ENCODE measurements around the gene UXS1. TPM values are rescaled to one million over a fixed set of nuclear protein-coding genes. Genes with fewer than 3 reads are reported as not detected.

UXS1 gene
- polyA plus RNA-seq, 1 donor: 43.0 TPM

DNA sequence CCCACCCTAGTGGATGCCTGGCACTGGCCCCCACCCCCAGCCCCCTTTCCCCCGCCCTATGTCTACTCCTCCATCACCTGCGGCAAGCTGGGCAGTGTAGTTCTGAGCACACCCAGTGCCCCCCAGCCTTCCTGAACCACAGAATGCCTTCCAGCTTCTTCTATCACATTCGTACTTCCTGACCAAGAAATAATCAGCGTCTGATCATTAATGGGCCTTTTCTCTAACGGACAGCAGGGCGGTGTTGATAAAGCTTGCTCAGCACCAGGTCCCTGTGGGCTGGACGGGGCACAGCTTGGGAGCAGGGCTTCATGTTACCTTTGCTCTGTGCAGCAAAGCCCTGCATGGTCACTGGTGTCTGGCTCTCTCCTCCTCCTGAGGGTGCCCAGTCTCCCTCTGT is 15.4 kb downstream of the UXS1 start:
- no peak for DNase-seq
- no peaks in the 10 kb centered on the region for H3K27me3 ChIP-seq (ENCODE audit: control insufficient read depth, insufficient read depth, low read length)
- peaks cover 3% of the 10 kb centered on the region for H3K9me3 ChIP-seq (ENCODE audit: control insufficient read depth, low read depth, low read length)
- no peak overlapping the region for H3K4me3 ChIP-seq (ENCODE audit: low read length)
- no peaks in the 10 kb centered on the region for H3K36me3 ChIP-seq (ENCODE audit: control insufficient read depth, insufficient read depth, low read length)
- no peak overlapping the region for H3K27ac ChIP-seq (ENCODE audit: low read length)
- WGBS (ENCODE audit: insufficient coverage, low lambda C conversion rate): no CpG with 5 or more reads among the region's 7 CpGs
- no peaks in the 10 kb centered on the region for H3K4me1 ChIP-seq (ENCODE audit: control insufficient read depth, insufficient read depth, low read length)

DNA sequence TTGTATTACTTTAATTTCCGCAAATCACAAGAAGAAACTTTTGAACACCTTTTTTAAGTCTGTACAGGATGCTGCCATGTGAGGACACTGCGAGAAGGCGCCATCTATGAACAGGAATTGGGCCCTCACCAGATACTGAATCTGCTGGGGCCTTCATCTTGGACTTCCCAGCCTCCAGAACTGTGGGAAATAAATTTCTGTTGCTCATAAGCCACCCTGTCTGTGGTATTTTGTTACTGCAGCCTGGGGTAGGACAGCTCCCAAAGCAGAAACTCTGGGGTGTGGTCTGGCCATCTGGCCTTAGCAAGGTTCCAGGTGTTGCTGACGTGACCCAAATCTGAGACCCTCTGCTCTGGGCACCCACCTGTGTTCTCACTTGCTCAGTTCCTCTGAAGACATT is 16.5 kb downstream of the UXS1 start:
- H3K4me1 ChIP-seq (ENCODE audit: control insufficient read depth, insufficient read depth, low read length): no peaks in the 10 kb centered on the region
- no peak overlapping the region for H3K27ac ChIP-seq (ENCODE audit: low read length)
- no peaks in the 10 kb centered on the region for H3K27me3 ChIP-seq (ENCODE audit: control insufficient read depth, insufficient read depth, low read length)
- H3K9me3 ChIP-seq (ENCODE audit: control insufficient read depth, low read depth, low read length): peaks cover 3% of the 10 kb centered on the region
- no peak overlapping the region for H3K4me3 ChIP-seq (ENCODE audit: low read length)
- no peaks in the 10 kb centered on the region for H3K36me3 ChIP-seq (ENCODE audit: control insufficient read depth, insufficient read depth, low read length)
- no CpG with 5 or more reads among the region's 4 CpGs for WGBS (ENCODE audit: insufficient coverage, low lambda C conversion rate)
- no peak for DNase-seq

DNA sequence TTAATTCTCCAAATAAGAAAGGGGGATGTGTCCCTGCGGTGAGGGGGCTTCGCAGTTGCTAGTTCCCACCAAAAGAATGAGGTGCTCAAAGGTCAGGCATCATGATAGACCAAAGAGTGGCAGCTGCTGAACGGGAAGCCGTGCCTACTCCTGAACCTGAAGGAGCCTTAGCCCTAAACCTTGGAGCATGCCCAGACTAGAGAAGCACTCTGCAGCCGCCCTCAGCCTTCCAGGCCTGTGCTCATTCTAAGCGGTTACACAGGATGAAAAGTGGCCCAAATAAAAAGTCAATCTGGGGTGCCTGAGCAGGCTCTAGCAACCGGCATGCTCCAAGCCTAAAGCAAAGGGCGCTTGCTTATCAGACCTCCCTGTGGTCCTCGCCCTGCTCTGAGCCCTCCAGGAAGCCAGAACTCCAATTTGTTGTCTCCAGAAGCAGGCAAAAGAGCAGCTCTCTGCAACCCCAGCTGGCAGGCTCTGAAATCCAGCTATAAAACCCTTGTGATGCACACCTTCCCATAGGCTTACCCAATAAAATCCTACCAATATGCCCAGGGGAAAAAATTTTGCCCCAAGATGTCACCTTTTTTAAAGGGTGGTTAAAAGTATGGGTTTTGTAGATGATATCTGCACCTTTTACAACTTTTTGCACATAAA is 17.5 kb downstream of the UXS1 start:
- Histone ChIP-seq H3K4me1 (ENCODE audit: control insufficient read depth, insufficient read depth, low read length) (no peaks in the 10 kb centered on the region), H3K27me3 (ENCODE audit: control insufficient read depth, insufficient read depth, low read length) (no peaks in the 10 kb centered on the region), H3K4me3 (ENCODE audit: low read length) (no peak overlapping the region), H3K27ac (ENCODE audit: low read length) (no peak overlapping the region), H3K36me3 (ENCODE audit: control insufficient read depth, insufficient read depth, low read length) (no peaks in the 10 kb centered on the region), H3K9me3 (ENCODE audit: control insufficient read depth, low read depth, low read length) (peaks cover 3% of the 10 kb centered on the region)
- DNase-seq: no peak
- WGBS (ENCODE audit: insufficient coverage, low lambda C conversion rate): no CpG with 5 or more reads among the region's 9 CpGs

DNA sequence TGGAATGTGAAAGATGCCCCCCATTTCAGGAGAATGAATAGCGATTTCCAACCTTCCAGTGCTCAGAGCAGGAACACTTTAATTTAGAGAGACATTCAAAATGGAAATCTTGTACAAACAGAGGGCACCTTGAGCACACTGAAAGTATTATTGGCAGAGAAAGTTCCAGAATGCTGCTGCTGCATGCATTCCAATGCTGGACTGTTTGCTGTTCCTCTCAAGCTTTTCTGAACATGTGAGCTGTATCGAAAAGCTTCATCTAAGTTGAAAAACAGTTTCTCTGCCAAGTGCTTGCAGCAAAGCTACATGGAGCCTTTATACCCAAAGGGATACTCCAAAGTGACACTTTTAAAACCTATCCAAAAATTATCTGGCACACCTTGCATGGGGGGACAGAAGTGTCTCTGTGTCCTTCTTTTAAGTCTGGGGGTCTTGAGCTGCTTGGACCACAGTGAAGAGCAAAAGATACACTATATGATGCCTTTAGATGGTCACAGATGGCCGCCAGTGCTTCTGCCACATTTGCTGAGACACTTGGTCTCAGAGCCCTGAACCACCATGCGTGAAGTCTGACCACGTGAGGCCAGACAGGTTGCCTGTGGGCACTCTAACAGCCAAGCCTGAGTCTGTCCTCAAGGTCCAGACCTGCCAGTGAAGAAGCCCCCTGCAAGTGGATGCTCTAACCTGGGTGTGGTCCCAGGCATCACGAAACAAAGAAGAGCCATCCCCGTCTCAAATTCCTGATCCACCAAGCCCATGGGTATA is 18.8 kb downstream of the UXS1 start:
- Histone ChIP-seq H3K36me3 (ENCODE audit: control insufficient read depth, insufficient read depth, low read length) (no peaks in the 10 kb centered on the region), H3K4me3 (ENCODE audit: low read length) (no peak overlapping the region), H3K27ac (ENCODE audit: low read length) (no peak overlapping the region), H3K4me1 (ENCODE audit: control insufficient read depth, insufficient read depth, low read length) (no peaks in the 10 kb centered on the region), H3K27me3 (ENCODE audit: control insufficient read depth, insufficient read depth, low read length) (no peaks in the 10 kb centered on the region), H3K9me3 (ENCODE audit: control insufficient read depth, low read depth, low read length) (no peaks in the 10 kb centered on the region)
- WGBS (ENCODE audit: insufficient coverage, low lambda C conversion rate): no CpG with 5 or more reads among the region's 7 CpGs
- no peak for DNase-seq

DNA sequence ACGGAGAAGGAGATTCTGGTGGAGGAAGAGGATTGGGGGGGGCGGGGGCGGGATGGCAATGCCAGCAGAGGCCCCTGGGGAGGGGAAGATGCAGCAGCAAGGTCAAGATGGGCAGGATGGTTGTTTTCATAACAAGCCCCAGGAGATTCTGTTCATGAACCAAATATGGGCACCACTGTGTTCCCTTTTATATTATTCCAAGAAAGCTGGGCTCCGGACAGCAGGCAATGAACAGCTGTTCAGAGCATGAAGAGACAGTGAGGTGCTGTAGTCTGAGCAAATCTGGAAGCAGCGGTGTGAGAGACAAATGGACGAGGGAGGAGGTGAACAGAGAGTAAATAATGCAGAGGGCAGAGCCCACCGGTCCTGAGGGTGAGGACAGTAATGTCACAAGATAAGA is 20.0 kb downstream of the UXS1 start:
- Histone ChIP-seq H3K36me3 (ENCODE audit: control insufficient read depth, insufficient read depth, low read length) (no peaks in the 10 kb centered on the region), H3K27ac (ENCODE audit: low read length) (no peak overlapping the region), H3K9me3 (ENCODE audit: control insufficient read depth, low read depth, low read length) (no peaks in the 10 kb centered on the region), H3K4me1 (ENCODE audit: control insufficient read depth, insufficient read depth, low read length) (peaks cover 4% of the 10 kb centered on the region), H3K27me3 (ENCODE audit: control insufficient read depth, insufficient read depth, low read length) (no peaks in the 10 kb centered on the region), H3K4me3 (ENCODE audit: low read length) (no peak overlapping the region)
- DNase-seq: no peak
- WGBS (ENCODE audit: insufficient coverage, low lambda C conversion rate): 80% methylated on average over 2 of the region's 7 CpGs

DNA sequence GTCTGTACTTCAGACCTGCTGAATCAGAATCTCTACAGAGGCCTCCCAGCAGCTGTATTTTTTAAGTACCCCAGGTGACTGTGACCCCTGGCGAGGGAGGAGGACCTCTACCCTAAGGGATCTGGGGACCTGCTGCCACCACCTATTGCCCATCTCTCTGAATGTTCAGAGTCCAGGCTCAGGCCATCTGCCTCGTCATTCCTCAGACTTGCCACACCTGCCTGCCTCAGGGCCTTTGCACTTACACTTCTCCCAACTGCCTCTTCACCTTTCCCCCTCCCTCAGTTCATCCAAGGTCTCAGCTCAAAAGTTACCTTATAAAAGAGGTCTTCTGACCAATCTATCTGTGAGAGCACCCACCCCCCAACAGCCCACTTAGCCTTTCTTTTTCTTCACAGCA is 21.5 kb downstream of the UXS1 start:
- no peak overlapping the region for H3K27ac ChIP-seq (ENCODE audit: low read length)
- peaks cover 4% of the 10 kb centered on the region for H3K4me1 ChIP-seq (ENCODE audit: control insufficient read depth, insufficient read depth, low read length)
- H3K4me3 ChIP-seq (ENCODE audit: low read length): no peak overlapping the region
- DNase-seq: no peak
- no CpG with 5 or more reads among the region's 2 CpGs for WGBS (ENCODE audit: insufficient coverage, low lambda C conversion rate)
- H3K36me3 ChIP-seq (ENCODE audit: control insufficient read depth, insufficient read depth, low read length): no peaks in the 10 kb centered on the region
- H3K27me3 ChIP-seq (ENCODE audit: control insufficient read depth, insufficient read depth, low read length): no peaks in the 10 kb centered on the region
- no peaks in the 10 kb centered on the region for H3K9me3 ChIP-seq (ENCODE audit: control insufficient read depth, low read depth, low read length)

DNA sequence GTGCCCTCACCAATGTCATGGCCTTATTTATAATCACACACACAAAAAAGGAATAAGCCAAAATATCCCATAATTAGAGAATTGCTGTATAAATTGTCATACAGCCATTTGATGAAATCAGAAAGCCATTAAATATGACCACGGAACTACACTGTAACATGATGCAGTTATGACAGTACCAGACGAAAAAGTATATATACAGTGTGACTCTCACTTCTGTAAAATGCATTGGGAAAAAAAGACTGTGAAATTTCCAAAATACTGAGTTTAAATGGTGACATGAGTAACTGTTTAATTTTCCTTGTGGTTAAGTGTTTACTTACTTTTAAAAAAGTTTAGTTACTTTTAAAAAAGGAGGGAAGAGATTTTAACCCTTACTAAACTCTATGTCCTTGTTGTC is 25.4 kb downstream of the UXS1 start:
- Histone ChIP-seq H3K4me1 (ENCODE audit: control insufficient read depth, insufficient read depth, low read length) (peaks cover 4% of the 10 kb centered on the region), H3K4me3 (ENCODE audit: low read length) (no peak overlapping the region), H3K27ac (ENCODE audit: low read length) (no peak overlapping the region), H3K36me3 (ENCODE audit: control insufficient read depth, insufficient read depth, low read length) (no peaks in the 10 kb centered on the region), H3K9me3 (ENCODE audit: control insufficient read depth, low read depth, low read length) (no peaks in the 10 kb centered on the region), H3K27me3 (ENCODE audit: control insufficient read depth, insufficient read depth, low read length) (no peaks in the 10 kb centered on the region)
- WGBS (ENCODE audit: insufficient coverage, low lambda C conversion rate): 88% methylated on average over 2 of the region's 2 CpGs
- DNase-seq: no peak

DNA sequence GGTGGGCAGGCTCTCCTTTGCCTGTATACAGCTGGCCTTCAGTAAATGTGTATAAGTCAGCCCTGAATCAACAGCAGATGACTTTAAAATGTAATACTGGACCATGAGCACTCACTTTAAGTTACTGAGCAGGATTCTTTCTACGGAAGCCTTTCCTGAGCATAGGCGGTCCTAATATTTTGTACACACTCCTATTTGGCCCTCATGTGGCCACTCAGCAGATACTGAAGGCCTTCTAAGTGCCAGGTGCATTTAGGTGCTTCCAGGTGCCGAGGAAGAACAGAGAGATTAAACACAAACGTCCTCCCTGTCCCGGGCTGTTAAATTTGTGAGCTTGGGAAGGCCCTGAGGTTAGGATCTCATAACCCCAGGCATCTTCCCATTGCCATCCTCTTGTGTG is 27.0 kb downstream of the UXS1 start:
- peaks cover 11% of the 10 kb centered on the region for H3K4me1 ChIP-seq (ENCODE audit: control insufficient read depth, insufficient read depth, low read length)
- no peaks in the 10 kb centered on the region for H3K27me3 ChIP-seq (ENCODE audit: control insufficient read depth, insufficient read depth, low read length)
- H3K27ac ChIP-seq (ENCODE audit: low read length): no peak overlapping the region
- H3K9me3 ChIP-seq (ENCODE audit: control insufficient read depth, low read depth, low read length): no peaks in the 10 kb centered on the region
- H3K36me3 ChIP-seq (ENCODE audit: control insufficient read depth, insufficient read depth, low read length): no peaks in the 10 kb centered on the region
- WGBS (ENCODE audit: insufficient coverage, low lambda C conversion rate): 100% methylated on average over 2 of the region's 5 CpGs
- H3K4me3 ChIP-seq (ENCODE audit: low read length): no peak overlapping the region
- DNase-seq: no peak

DNA sequence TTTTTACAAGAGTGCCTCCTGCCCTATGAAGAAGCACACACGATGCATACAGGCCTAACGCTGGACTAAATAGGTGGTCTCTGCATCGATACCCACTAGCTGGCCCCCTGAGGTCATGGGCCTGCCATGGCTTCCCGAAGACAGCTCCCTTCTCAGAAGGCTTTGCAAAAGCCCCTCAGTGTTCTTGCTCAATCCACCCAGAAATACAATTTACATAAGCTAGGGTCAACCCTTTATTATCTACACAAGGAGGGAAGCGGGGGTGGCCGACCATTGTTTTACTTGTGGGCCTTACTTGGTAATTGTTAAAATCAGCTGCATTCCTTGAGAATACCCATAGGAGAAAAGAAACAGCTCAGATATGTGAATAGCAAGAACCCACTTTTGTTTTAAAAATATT is 28.5 kb downstream of the UXS1 start:
- peaks cover 11% of the 10 kb centered on the region for H3K4me1 ChIP-seq (ENCODE audit: control insufficient read depth, insufficient read depth, low read length)
- H3K27me3 ChIP-seq (ENCODE audit: control insufficient read depth, insufficient read depth, low read length): no peaks in the 10 kb centered on the region
- WGBS (ENCODE audit: insufficient coverage, low lambda C conversion rate): no CpG with 5 or more reads among the region's 6 CpGs
- DNase-seq: no peak
- no peak overlapping the region for H3K27ac ChIP-seq (ENCODE audit: low read length)
- peaks cover 4% of the 10 kb centered on the region for H3K36me3 ChIP-seq (ENCODE audit: control insufficient read depth, insufficient read depth, low read length)
- no peak overlapping the region for H3K4me3 ChIP-seq (ENCODE audit: low read length)
- H3K9me3 ChIP-seq (ENCODE audit: control insufficient read depth, low read depth, low read length): no peaks in the 10 kb centered on the region

DNA sequence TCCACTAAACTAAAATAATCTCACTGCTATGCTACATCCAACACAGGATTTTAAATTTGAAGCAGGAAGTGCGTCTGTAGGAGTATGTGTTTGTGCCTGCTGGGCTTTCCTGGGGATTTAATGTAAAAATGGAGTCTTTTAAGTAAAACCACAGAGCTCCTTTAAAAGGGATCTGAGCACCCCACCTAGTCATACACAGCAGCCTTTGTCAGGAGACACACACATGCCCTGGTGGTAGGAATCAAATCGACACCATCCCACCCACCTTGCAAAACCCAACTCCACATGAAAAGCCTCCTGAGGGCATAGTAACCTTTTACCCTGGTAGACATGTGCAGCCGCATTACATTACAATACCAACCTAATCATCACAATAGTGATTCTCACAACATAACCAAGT is 29.1 kb downstream of the UXS1 start:
- H3K4me1 ChIP-seq (ENCODE audit: control insufficient read depth, insufficient read depth, low read length): peaks cover 9% of the 10 kb centered on the region
- DNase-seq: no peak
- H3K36me3 ChIP-seq (ENCODE audit: control insufficient read depth, insufficient read depth, low read length): peaks cover 9% of the 10 kb centered on the region
- no peak overlapping the region for H3K27ac ChIP-seq (ENCODE audit: low read length)
- H3K9me3 ChIP-seq (ENCODE audit: control insufficient read depth, low read depth, low read length): no peaks in the 10 kb centered on the region
- H3K4me3 ChIP-seq (ENCODE audit: low read length): no peak overlapping the region
- H3K27me3 ChIP-seq (ENCODE audit: control insufficient read depth, insufficient read depth, low read length): no peaks in the 10 kb centered on the region
- WGBS (ENCODE audit: insufficient coverage, low lambda C conversion rate): no CpG with 5 or more reads among the region's 3 CpGs
